ENCODE results near the gene WEE2.
"Not testable (repeated sequence)": the region's sequence is repeated elsewhere in the genome, so short reads cannot be mapped to it uniquely, and the experiment has no call there.

Gene WEE2

GRCh38 chr7:141737836-141738591 lies 29.9 kb downstream of the WEE2 start, which contains the start of gene SSBP1:
TSS of gene SSBP1 (plus strand) at chr7:141738358. CDS start at chr7:141739167, 809 bp downstream.
- H3K4me2 ChIP-seq: peak within 1 kb of the TSS; percentile 81 to 96 (median 90)
- peaks cover 0 to 31% (median 0%) of the 10 kb centered on the region in 11 experiments; a peak in 6 of 22 replicates for H4K20me1 ChIP-seq
- peaks cover 19 to 36% (median 27%) of the 10 kb centered on the region in 10 experiments for H3K4me1 ChIP-seq
- H3K9me3 ChIP-seq (replicated peaks in 1 of 11): no peaks in the 10 kb centered on the region
- H3K36me3 ChIP-seq: peaks cover 35 to 40% (median 38%) of the 10 kb centered on the region in 11 experiments
- H3K9ac ChIP-seq: peak within 1 kb of the TSS; percentile 82 to 93 (median 88)
- TF ChIP-seq Cebpa-rat (IDR thresholded peaks at IDR 0.05): no peak
- H3K27ac ChIP-seq: peak within 1 kb of the TSS; percentile 61 to 94 (median 90)
- H3K27me3 ChIP-seq: no peaks in the 10 kb centered on the region
- H3K4me3 ChIP-seq: peak within 1 kb of the TSS; percentile 67 to 92 (median 82)

- no peak for TF ChIP-seq Cebpa-rat (IDR thresholded peaks at IDR 0.05)
- peak overlapping the region; percentile 67 to 92 (median 82) for H3K4me3 ChIP-seq
- no peaks in the 10 kb centered on the region for H3K27me3 ChIP-seq
- H4K20me1 ChIP-seq: peaks cover 0 to 36% (median 4%) of the 10 kb centered on the region in 11 experiments; a peak in 6 of 22 replicates
- H3K9me3 ChIP-seq (replicated peaks in 1 of 11): no peaks in the 10 kb centered on the region
- peak overlapping the region; percentile 74 to 93 (median 88) for H3K9ac ChIP-seq
- peaks cover 19 to 36% (median 27%) of the 10 kb centered on the region in 10 experiments for H3K4me1 ChIP-seq
- peak overlapping the region; percentile 61 to 94 (median 90) for H3K27ac ChIP-seq
- peak overlapping the region; percentile 81 to 94 (median 84) for H3K4me2 ChIP-seq
- H3K36me3 ChIP-seq: peaks cover 41 to 46% (median 44%) of the 10 kb centered on the region in 11 experiments
These were observed 30.4 kb downstream of the WEE2 start for GRCh38 chr7:141738592-141739013.

GRCh38 chr7:141739250-141739649 lies 31.1 kb downstream of the WEE2 start:
- Histone ChIP-seq H4K20me1 (peaks cover 0 to 36% (median 4%) of the 10 kb centered on the region in 11 experiments; a peak in 6 of 22 replicates), H3K9ac (peak overlapping the region; percentile 74 to 93 (median 88)), H3K36me3 (peaks cover 48 to 52% (median 51%) of the 10 kb centered on the region in 11 experiments), H3K4me2 (peak overlapping the region; percentile 81 to 94 (median 84)), H3K27ac (peak overlapping the region in 9 of 11 experiments; percentile 84 to 94 (median 91); a peak in 15 of 22 replicates), H3K9me3 (replicated peaks in 1 of 11) (no peaks in the 10 kb centered on the region), H3K4me1 (peaks cover 19 to 36% (median 27%) of the 10 kb centered on the region in 10 experiments), H3K27me3 (no peaks in the 10 kb centered on the region), H3K4me3 (peak overlapping the region; percentile 67 to 92 (median 82))
- no peak for TF ChIP-seq Cebpa-rat (IDR thresholded peaks at IDR 0.05)

- no peaks in the 10 kb centered on the region for H3K27me3 ChIP-seq
- peaks cover 73 to 82% (median 79%) of the 10 kb centered on the region in 11 experiments for H3K36me3 ChIP-seq
- no peaks in the 10 kb centered on the region for H3K9me3 ChIP-seq (replicated peaks in 1 of 11)
- TF ChIP-seq Cebpa-rat (IDR thresholded peaks at IDR 0.05): no peak
- H3K4me3 ChIP-seq: no peak overlapping the region
- H3K27ac ChIP-seq: no peak overlapping the region
- peaks cover 0 to 43% (median 4%) of the 10 kb centered on the region in 11 experiments; a peak in 6 of 22 replicates for H4K20me1 ChIP-seq
- H3K9ac ChIP-seq: no peak overlapping the region
- peaks cover 16 to 29% (median 24%) of the 10 kb centered on the region in 10 experiments for H3K4me1 ChIP-seq
- H3K4me2 ChIP-seq: no peak overlapping the region
These were observed 34.1 kb downstream of the WEE2 start for GRCh38 chr7:141742229-141742628.

- H3K27ac ChIP-seq: no peak overlapping the region
- peaks cover 2 to 9% (median 7%) of the 10 kb centered on the region in 11 experiments; a peak in 19 of 22 replicates for H3K9me3 ChIP-seq (replicated peaks in 1 of 11)
- no peak overlapping the region for H3K4me3 ChIP-seq
- H3K9ac ChIP-seq: no peak overlapping the region
- no peak for TF ChIP-seq Cebpa-rat (IDR thresholded peaks at IDR 0.05)
- no peaks in the 10 kb centered on the region for H3K27me3 ChIP-seq
- peaks cover 89 to 100% (median 98%) of the 10 kb centered on the region in 11 experiments for H3K36me3 ChIP-seq
- H3K4me1 ChIP-seq: peaks cover 11 to 22% (median 17%) of the 10 kb centered on the region in 10 experiments
- H4K20me1 ChIP-seq: peaks cover 0 to 43% (median 4%) of the 10 kb centered on the region in 11 experiments; a peak in 6 of 22 replicates
- no peak overlapping the region for H3K4me2 ChIP-seq
These were observed 36.0 kb downstream of the WEE2 start for GRCh38 chr7:141744131-141744530.

GRCh38 chr7:141748396-141748795 lies 40.2 kb downstream of the WEE2 start:
- no peak overlapping the region for H3K4me3 ChIP-seq
- peaks cover 93 to 100% (median 99%) of the 10 kb centered on the region in 11 experiments for H3K36me3 ChIP-seq
- no peak for TF ChIP-seq Cebpa-rat (IDR thresholded peaks at IDR 0.05)
- H3K9me3 ChIP-seq (replicated peaks in 1 of 11): peaks cover 41 to 51% (median 47%) of the 10 kb centered on the region in 11 experiments
- no peak overlapping the region for H3K9ac ChIP-seq
- H3K4me2 ChIP-seq: no peak overlapping the region
- H4K20me1 ChIP-seq: peaks cover 0 to 14% (median 0%) of the 10 kb centered on the region in 11 experiments; a peak in 2 of 22 replicates
- no peaks in the 10 kb centered on the region for H3K27me3 ChIP-seq
- no peak overlapping the region for H3K27ac ChIP-seq
- no peaks in the 10 kb centered on the region for H3K4me1 ChIP-seq

GRCh38 chr7:141751904-141752303 lies 43.8 kb downstream of the WEE2 start:
- Histone ChIP-seq H3K36me3 (peaks cover 90 to 100% (median 99%) of the 10 kb centered on the region in 11 experiments), H3K4me3 (peak overlapping the region in 7 of 10 experiments; percentile 19 to 51 (median 31); a peak in 11 of 20 replicates), H3K9me3 (replicated peaks in 1 of 11) (peaks cover 41 to 53% (median 47%) of the 10 kb centered on the region in 11 experiments)
- H3K4me1 ChIP-seq, H3K9ac ChIP-seq, H4K20me1 ChIP-seq, H3K4me2 ChIP-seq, H3K27ac ChIP-seq, H3K27me3 ChIP-seq: not testable (repeated sequence)

- H3K9me3 ChIP-seq (replicated peaks in 1 of 11): peaks cover 41 to 53% (median 47%) of the 10 kb centered on the region in 11 experiments
These were observed 44.5 kb downstream of the WEE2 start for GRCh38 chr7:141752634-141753033.

GRCh38 chr7:141754939-141755338 lies 46.8 kb downstream of the WEE2 start:
- H3K4me1 ChIP-seq: no peaks in the 10 kb centered on the region
- no peaks in the 10 kb centered on the region for H3K27me3 ChIP-seq
- peaks cover 30 to 36% (median 34%) of the 10 kb centered on the region in 11 experiments for H3K9me3 ChIP-seq (replicated peaks in 1 of 11)
- H4K20me1 ChIP-seq: peaks cover 0 to 3% (median 0%) of the 10 kb centered on the region in 11 experiments; a peak in 3 of 22 replicates
- peaks cover 90 to 100% (median 97%) of the 10 kb centered on the region in 11 experiments for H3K36me3 ChIP-seq
- no peak for TF ChIP-seq Cebpa-rat (IDR thresholded peaks at IDR 0.05)
- H3K4me2 ChIP-seq: no peak overlapping the region
- H3K9ac ChIP-seq: no peak overlapping the region
- no peak overlapping the region for H3K27ac ChIP-seq
- no peak overlapping the region for H3K4me3 ChIP-seq

More at GRCh38 chr7:141752634-141753033, 44.5 kb downstream of the WEE2 start:
- H3K9ac ChIP-seq: no peak overlapping the region
- TF ChIP-seq Cebpa-rat (IDR thresholded peaks at IDR 0.05): no peak
- no peak overlapping the region; a peak in 2 of 20 replicates for H3K4me3 ChIP-seq
- no peak overlapping the region for H3K4me2 ChIP-seq
- H3K27me3 ChIP-seq: no peaks in the 10 kb centered on the region
- no peaks in the 10 kb centered on the region for H3K4me1 ChIP-seq
- peaks cover 91 to 100% (median 99%) of the 10 kb centered on the region in 11 experiments for H3K36me3 ChIP-seq
- H3K27ac ChIP-seq: no peak overlapping the region
- H4K20me1 ChIP-seq: peaks cover 0 to 3% (median 0%) of the 10 kb centered on the region in 11 experiments; a peak in 3 of 22 replicates
